HG03439 (cell line): ENCODE results near the gene ZNF444.

Source experiments
- ATAC-seq: cut with Tn5 transposase; IDR thresholded peaks from one replicate; pipeline ENCODE4 v1.9.1; 2021; ENCODE audit warnings: mild to moderate bottlenecking, moderate library complexity; ENCODE audit not compliant: unreplicated experiment

ZNF444 gene

DNA sequence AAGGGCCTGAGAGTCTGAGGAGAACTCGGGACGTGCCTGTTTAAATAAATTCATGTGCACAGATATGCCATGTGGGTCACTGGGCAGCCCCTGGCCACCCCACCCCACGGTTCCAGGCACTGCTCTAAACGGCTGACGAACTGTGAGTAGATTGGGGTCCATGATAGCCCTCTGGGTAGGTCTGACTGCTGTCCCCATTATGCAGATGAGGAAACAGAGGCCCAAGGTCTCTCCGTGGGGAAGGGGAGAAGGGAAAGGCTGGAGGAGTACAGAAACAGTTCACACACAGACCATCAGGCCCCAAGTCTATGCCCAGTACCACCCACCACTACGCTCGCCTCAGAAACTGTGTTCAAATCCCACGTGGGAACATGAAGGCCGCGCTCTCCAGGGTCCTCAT is 34.1 kb upstream of the ZNF444 start:
- no peak for ATAC-seq

DNA sequence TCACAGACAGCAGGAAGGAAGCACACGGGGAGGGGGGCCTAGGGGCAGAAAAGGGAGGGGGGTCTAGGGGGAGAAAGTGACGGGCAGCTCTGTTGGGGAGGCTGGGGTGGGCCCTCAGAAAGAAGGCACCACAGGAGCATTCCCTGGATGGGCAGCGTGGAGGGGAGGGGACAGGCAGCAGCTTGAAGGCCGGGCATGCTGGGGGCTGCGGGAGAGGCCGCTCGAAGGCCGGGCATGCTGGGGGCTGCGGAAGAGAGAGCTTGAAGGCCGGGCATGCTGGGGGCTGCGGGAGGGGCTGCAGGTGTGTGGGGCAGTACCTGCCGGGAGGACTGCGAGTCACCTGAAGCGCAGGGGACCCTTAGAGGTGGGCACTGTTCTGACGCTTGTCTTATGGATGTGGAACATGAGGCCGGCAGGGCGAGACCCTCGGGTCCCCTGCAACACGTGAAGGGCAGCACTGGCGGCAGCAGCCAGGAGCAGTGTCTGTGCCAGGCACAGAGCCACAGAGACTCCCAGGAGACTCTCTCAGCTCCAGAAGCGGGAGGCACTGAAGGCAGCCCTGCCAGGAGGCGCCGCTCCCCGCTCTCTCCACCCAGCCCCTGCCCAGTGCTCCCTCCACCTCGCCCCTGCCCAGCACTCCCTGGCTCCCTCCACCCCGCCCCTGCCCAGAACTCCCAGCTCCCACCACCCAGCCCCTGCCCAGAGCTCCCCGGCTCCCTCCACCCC is 33.3 kb upstream of the ZNF444 start:
- ATAC-seq = no peak

DNA sequence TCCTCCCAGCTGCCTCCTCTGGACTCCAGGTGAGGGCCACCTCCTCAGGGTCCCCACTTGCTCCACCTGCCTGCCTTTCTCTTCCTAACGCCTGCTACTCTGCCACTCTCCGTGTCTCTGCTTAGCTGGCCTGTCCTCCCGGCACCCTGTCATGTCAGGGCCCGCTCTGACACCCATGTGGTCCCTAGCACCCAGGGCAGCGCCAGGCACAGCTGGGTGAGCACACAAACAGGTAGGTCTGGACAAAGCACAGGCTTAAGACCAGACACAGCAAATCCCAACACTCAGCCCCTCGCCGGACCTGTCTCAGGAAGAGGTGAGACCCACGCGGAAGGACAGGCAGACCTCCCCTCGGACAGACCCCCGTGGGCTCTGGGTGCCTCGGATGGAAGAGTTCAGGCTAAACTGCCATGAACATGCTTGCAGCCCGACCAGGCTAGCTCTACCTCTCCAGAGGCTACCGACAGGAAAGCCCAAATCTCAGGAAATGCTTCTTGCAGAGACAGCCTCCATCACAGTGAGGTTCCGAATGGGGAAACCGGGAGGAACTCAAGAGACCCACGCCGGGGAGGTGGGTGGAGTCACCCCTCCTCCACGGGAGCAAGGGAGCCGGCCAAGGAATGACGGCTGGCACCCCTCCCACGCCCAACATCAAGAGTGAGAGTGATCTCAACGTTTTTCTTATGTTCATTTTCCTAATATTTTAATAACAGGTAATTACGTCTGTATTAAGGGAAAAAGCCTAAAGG is 32.5 kb upstream of the ZNF444 start:
- ATAC-seq = no peak

DNA sequence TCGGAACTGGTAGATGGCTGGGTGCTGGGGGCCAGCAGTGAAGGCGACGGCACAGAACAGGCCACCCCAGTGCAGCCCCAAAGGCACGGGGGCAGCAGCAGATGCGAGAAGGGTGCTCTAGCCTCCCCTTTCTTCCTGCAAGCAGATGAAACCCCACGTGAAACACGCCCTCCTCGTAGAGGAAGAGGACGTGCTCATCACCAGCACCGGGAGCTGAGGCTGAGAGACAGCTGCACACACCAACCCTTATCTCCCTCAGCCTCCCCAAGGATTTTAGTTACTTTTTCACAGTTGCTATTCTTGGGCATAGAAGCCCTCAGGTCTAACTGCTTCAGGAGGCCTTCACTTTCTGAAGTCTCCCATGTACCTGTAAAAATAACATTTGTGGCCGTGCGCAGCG is 31.9 kb upstream of the ZNF444 start:
- no peak for ATAC-seq

DNA sequence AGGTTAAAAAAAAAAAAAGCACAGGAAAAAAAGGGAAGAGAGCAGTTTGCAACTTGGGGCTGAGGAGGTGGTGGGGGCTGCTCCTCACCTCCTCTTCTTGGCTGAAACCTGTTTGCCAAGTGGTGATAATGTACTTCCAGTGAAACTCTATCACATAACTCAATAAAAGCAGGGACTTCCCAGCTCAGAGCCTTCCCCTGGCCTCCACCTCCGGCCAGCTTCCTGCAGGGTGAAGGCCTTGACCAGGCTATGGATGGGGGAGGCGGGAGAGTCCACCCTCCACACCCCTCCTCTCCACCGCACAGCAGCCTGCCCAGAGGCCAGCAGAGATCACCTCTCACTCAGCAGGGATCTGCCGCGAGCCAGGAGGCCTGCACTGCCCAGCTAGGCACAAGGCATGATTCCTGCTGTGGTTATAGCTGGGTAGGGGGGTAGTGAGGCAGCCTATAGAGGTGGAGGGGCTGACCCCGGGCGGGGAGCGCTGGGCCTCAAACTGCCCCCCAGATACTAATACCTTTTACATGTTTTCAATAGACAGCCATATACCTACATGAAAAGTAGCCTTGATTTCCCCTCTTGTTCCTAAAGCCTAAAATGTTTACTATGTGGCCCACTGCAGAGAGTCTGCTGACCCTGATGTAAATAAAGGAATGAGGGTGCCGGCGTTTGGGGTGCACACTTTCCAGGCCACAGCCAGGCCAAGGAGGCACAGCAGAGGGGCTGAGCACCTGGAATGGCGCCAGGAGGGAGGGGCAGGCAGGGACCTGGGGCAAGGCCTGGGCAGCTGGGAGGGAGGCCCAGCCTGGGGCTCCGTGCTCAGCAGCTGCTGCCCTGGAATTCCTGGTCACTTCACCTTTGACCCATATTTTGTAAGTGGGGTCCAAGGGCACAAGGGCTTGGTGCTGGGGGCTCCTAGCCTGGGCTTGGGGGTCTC is 30.3 kb upstream of the ZNF444 start:
- ATAC-seq = no peak

DNA sequence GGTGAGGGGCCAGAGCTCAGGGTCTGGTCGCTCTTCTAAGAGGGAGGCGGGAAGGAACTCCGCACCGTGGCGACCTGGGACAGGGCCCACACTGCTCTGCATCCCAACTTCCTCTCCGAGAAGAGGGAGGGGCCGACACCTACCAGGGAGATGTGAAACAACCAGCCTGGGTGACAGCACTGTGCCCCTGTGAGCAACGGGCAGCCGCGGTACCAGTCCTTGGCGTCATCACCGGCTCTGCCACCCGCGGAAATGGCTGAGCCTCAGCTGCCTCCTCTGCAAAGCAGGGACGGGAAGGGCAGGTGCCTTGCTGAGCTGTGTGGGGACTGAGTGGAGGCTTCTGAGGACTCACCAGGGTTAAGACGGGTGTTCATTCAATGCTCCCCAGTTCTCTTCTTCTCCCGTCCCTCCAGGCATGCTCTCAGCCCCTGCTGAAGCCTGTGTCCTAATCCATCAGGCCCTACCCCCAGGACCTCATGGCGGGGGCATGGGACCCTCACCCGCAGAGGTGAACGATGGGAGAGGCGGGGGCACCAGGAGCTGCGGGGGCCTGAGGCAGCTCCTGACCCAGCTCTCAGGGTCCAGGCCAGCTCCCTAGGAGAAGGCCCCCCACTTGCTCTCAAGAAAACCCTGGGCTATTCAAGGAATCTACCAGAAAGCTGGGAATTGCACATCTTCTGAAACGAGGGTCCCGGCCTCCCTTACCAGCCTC is 29.3 kb upstream of the ZNF444 start:
- peak; percentile 69 for ATAC-seq

DNA sequence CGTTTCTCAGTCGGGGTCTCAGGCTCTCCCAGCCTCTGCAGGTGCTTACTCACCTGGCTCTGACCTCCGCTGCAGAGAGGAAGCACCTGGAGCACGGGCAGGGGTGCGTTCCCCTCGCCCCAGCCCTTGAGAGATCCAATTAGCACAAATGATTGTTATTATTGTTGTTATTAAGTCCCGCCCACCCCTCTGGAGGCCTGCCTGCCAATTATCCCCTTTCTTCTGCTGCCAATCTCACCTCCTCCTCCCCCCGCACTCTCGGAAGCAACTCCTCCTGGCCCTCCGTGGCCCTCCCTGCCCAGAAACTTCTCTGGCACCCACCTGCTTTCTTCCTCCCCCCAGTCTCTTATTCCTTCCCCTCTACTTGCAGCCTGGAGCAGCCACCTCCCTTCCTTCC is 28.8 kb upstream of the ZNF444 start:
- ATAC-seq = no peak

DNA sequence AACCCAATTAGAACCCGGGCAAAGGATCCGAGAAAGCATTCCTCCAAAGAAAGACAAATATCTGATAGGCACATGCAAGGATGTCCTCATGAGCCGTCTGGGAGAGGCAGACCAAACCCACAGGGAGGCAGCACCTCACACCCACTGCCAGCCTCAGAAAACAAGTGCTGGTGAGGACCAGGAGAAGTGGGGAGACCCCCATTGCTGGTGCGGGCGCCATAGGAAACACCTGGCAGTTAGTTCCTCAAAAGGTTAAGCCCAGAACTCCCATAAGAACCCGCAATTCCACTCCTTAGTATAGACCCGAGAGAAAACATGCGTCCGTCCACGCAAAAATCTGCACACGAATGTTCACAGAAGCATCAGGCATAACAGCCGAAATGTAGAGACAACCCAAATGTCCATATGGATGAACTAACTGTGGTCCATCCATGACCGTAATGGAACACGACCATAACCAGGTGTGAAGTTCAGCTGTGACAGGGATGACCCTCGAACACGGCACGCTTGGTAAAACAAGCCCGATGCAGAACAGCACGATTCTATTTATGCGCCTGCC is 27.9 kb upstream of the ZNF444 start:
- ATAC-seq = no peak

DNA sequence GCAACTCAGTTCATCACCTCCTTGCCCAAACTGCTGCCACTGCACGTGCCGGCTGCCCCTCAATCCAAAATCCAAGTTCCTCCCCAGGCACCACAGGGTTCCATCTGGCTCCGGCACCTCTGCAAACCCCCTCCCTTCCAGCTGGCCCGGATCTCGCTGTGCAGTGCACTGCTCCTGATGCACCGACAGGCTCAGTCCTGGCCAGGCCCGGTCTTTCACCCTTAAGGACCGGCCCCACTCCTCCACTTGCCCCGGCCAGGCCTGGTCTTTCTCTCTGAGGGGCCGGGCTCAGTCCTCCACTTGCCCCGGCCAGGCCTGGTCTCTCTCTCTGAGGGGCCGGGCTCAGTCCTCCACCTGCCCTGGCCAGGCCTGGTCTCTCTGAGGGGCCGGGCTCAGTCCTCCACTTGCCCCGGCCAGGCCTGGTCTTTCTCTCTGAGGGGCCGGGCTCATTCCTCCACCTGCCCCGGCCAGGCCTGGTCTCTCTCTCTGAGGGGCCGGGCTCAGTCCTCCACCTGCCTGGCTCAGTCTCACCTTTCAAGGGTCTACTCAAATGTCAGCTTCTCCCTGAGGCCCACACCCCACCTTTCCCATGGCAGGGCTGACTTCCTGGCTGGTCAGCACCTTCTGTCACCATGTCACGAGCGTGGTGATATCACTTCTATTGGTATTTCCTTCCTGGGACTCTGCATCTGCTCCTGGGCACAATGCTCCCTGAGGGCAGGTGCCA is 26.9 kb upstream of the ZNF444 start:
- no peak for ATAC-seq

DNA sequence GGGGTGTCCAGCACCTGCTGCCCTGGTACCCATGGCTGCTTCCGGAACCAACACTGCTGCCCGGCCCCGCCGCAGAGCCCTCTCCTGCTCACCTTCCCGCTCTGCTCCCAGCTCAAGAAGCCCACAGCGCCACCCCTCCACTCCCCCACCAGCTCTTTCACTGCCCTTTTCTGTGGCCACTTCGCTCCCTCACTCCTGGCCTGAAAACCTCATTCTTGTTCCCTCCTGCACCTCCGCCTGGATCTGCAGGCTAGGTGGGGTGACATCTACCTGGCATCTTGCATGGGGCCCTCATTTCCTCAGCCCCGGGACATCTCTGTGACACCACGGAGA is 26.3 kb upstream of the ZNF444 start:
- no peak for ATAC-seq

DNA sequence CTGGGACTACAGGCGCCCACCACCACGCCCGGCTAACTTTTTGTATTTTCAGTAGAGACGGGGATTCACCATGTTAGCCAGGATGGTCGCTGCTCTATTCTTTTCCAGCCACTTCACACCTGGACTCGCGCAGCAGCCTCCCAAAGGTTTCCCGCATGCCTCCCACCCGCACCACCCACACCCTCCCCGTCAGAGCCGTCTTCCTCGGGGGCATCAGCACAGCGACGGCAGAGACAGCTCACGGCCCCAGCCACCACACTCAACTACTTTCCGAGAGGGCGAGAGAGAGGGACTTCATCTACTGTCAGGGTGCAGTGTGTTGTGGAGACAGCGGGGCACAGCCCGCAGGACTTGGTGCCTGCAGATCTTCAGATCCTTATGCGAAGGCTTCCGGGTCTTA is 25.6 kb upstream of the ZNF444 start:
- ATAC-seq = no peak

DNA sequence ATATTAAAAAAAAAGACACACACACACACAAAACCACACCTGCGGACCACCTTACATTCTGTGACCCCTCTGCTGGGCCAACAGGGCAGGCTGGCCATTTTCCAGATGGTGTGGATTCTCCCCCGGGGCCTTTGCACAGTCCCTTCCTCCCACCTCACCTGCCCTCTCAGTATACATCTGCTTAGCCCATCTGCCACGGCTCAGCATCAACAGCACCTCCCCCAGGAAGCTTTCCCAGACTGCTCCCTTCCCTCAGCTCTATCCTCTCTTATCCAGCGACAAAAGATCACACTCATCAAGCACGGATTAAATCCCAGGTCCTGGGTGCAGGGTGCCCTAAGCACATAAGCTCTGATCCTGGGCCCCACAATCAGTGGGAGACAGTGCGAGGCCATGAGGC is 24.5 kb upstream of the ZNF444 start:
- ATAC-seq = no peak

DNA sequence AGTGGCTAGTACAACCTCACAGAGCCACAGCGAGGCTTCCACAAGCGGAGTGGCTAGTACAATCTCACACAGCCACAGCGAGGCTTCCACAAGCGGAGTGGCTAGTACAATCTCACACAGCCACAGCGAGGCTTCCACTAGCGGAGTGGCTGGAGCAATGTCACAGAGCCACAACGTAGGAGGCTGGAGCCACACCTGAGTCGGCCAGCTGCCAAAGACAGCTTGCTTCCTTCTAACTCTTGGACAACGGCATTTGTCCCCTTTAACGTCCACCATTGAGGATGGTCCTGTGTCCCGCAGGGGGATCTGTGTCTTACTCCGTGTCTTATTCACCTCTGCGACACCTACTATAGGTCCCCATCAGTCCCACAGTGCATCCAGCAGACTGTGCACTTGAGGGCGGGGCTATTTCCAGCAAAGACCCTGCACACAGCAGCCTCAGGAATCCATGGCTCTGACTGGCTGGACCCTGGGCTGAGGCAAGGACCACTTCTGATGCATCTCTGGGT is 23.7 kb upstream of the ZNF444 start:
- ATAC-seq = no peak

DNA sequence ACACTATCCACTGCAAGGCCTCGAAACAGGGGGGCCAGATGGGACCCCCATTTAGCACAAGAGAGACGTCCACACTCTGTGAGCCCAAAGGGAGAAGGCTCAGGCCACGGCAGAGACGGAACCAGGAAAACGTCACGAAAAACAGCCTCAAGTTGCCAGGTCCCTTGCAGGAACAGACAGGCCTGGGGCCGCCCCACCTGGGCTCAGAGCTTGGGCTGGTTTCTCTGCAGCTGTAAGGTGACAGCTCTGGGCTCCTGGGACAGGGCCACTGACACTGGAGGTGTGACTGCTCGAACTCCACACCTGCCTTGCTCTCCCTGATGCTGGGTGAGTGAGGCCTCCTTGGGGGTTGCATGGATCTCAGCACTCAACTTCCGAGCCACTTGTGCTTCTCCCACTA is 23.2 kb upstream of the ZNF444 start:
- no peak for ATAC-seq

DNA sequence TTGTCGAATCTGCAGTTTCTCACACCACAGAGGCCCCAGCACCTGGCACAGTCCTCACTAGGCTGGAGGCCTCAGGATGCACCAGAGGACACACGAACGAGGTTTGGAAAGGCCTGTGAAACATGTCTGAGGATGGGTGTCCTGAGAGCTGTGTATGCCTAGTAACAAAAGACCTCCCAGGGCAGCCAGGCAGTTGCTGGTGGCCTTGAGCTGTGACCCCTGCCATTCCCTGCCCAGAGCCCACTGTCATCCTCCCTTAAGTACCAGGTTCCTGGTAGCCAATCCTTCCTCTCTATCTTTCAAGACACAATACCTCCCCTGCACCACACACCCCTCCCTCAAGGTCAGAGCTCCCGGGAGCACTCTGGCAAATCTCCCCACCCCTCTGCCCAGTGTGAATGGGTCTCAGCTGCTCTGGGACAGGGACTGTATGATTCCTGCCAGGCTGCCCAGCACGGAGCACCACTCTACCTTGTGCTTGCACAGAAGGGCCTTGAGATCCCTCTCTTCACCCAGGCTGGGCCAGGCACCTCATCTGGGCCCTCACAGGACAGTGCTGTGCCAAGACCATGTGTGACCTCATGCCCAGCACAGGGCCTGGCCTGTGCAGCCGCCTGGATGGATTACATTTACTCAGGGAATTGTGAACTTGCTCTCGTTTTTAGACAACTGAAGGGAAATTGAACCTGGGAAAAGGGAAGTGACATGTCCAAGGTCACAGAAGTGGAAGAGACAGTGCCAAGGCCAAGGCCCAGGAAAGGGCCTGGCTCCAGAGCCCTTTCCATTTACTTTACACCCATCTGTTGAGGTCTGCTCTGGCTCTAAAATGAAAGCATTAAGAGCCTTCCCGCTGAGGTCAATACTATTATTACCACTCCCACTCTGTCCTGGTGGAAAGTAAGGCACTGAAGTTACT is 22.2 kb upstream of the ZNF444 start:
- no peak for ATAC-seq

DNA sequence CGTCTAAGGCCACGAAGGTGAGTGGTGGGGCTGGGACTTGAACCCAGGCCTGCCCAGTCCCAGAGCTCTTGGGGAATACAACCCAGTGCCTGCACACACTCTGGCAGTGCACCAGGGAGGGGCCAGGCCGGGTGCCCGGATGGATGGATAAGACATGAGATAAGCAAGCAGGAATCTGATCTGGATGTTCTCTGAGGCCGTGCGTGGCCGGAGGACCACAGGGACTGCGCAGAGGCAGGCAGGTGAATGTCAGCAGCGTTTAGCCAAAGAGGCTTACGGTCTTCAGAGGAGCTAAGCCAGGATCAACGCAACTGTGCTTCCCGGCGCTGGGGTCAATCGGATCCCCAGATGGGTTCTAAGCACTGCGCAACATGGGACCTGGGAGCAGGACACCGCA is 21.5 kb upstream of the ZNF444 start:
- no peak for ATAC-seq

DNA sequence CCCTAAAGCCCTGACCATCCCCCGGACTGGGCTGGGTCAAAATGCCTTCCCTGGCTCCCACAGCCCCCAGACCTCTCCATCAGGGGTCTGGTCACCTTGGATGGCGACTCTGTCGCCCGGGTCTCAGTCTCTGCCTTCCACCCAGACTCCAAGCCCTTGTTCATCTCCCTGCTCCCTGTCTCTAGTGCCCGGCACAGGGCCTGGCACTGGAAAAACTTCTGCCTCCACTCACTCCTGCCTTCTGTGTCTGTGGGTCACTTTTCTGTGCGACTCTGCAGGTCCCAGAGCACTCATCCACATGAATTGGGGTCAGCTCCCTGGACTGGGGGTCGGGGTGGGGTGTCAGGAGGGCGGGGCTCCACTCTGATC is 21.1 kb upstream of the ZNF444 start:
- ATAC-seq = no peak

DNA sequence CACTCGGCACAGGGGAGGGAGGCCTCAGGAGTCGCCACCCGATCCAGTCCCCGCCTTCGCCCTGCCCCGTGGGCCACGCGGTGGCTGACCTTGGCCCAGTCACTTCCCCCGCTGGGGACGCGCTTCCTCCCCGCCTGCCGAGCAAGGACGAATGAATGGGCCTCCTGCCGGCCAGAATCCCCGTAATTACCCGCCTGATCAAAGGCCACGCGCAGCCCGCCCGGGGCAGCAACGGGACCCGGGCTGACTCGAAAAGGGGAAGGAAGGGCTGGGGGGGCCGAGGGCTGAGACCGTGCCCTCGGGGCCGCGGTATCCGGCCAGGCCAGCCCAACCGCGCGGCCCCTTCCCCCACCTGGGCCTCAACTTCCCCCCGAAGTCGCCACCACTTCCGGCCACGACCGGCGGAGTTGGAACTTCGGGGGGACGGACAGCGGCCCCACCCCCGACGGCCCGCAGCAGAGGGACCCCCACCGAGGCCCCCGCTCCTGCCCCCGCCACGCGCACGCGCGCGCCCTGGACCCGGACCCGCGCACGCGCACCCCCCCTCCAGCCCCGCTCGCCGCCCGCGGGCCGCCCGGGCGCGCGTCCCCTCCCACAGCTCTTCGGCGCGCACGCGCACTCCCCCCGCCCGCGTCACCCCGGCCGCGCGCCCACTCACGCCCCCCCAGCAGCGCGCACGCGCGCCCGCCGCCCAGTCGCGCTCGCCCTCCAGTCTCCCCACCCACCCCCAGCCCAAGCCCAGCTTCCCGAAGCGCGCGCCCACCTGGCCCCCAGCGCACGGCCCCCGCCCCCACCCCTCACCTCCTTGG is 20.5 kb upstream of the ZNF444 start:
- peak; percentile 29 for ATAC-seq
